Ovary (tissue), 3 donors: ENCODE measurements around the gene KCNN1.

Experiments
- EP300 ChIP-seq: sonication (generic); formaldehyde crosslinking; IDR thresholded peaks from one replicate; pipeline ENCODE4 v1.6.1; 2017; ENCODE audit warnings: antibody characterized with exemption
- TF ChIP-seq, protein P1 (sequence below), 3 donors: fragments of 450-650 bp in 2 of 3; fragments of 200-600 bp in 1 of 3; IDR thresholded peaks; one replicate each; pipeline versions ENCODE4 v1.5.1 to v1.8.0; 2016 to 2022; ENCODE audit warnings: antibody characterized with exemption in 3 of 3, mild to moderate bottlenecking in 1 of 3
- donor health status: DM: no; HTN: no; CAD: no.

DNA sequence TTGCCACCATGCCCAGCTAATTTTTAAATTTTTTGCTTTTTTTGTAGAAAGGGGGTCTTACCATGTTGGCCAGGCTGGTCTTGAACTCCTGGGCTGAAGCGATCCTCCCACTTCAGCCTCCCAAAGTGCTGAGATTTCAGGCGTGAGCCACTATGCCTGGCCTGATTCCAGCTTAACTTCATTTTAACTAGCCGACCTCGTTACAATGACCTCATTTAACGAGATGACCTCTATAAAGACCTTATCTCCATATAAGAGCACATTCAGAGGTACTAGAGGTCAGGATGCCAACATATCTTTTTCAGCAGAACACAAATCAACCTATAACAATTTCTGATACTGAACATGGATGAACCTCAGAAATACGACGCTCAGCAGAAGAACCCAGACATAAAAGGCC lies 10.6 kb downstream of the KCNN1 start:
- TF ChIP-seq, protein P1, sequence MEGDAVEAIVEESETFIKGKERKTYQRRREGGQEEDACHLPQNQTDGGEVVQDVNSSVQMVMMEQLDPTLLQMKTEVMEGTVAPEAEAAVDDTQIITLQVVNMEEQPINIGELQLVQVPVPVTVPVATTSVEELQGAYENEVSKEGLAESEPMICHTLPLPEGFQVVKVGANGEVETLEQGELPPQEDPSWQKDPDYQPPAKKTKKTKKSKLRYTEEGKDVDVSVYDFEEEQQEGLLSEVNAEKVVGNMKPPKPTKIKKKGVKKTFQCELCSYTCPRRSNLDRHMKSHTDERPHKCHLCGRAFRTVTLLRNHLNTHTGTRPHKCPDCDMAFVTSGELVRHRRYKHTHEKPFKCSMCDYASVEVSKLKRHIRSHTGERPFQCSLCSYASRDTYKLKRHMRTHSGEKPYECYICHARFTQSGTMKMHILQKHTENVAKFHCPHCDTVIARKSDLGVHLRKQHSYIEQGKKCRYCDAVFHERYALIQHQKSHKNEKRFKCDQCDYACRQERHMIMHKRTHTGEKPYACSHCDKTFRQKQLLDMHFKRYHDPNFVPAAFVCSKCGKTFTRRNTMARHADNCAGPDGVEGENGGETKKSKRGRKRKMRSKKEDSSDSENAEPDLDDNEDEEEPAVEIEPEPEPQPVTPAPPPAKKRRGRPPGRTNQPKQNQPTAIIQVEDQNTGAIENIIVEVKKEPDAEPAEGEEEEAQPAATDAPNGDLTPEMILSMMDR (IDR thresholded peaks at IDR 0.05): no peak
- TF ChIP-seq EP300: no peak
